PFSK-1 (cell line): ENCODE results near the gene QPRT.

ENCODE experiments used
- FOXP2 ChIP-seq: optimal IDR thresholded peaks from 2 replicates; pipeline ENCODE3; 2011; ENCODE audit warnings: borderline replicate concordance, control low read depth, inconsistent platforms; ENCODE audit not compliant: insufficient read depth; ENCODE audit errors: extremely low read length, extremely low read depth
- POLR2AphosphoS5 ChIP-seq: IDR thresholded peaks from 2 replicates; pipeline ENCODE4 v1.6.1; 2012; ENCODE audit warnings: low read depth, mild to moderate bottlenecking, control low read depth, low read length, moderate library complexity
- SIN3A ChIP-seq: IDR thresholded peaks from 2 replicates; pipeline ENCODE4 v1.6.1; 2012; ENCODE audit warnings: mild to moderate bottlenecking, low read length, moderate library complexity, borderline replicate concordance; ENCODE audit not compliant: insufficient read depth
- TAF1 ChIP-seq: IDR thresholded peaks from 2 replicates; pipeline ENCODE4 v1.6.1; 2012; ENCODE audit warnings: low read length, control low read depth, borderline replicate concordance; ENCODE audit not compliant: insufficient read depth
- TF ChIP-seq, protein P1 (sequence below), 2 experiments: IDR thresholded peaks; 2 replicates each; pipeline versions ENCODE4 v1.6.1 to v1.8.0; 2011 to 2012; ENCODE audit warnings: low read depth in 2 of 2, low read length in 2 of 2, control low read depth in 1 of 2, inconsistent platforms in 1 of 2, mild to moderate bottlenecking in 1 of 2, moderate library complexity in 1 of 2; ENCODE audit not compliant: insufficient read depth in 1 of 2

DNA sequence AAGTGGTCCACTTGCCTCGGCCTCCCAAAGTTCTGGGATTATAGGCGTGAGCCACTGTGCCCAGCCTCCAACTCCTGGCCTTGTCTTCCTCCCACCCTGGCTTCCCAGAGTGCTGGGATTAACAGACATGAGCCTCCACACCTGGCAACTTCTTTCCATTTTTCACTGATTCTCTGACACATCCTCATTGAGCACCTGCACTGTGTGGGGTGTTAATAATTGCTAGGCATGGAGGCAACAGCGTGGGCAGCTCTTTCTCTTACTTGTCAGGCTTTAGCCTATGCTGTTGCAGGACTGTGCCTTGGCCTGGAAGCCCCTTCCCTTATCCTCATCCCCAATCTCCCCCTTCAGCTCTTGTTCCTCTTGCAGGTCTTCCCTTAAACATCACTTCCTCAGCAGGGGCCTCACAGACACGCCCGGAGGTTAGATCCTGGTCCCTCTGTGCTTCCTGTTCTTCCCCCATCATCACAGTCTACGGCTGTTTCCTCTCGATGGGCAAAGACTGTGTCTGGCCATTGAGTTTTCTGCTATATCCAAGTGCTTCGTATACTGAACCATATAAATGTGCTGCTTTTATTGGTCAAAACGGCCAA, 7.9 kb downstream of the QPRT start:
- TF ChIP-seq POLR2AphosphoS5 (no peak), SIN3A (no peak), TAF1 (no peak), FOXP2 (no peak)
- TF ChIP-seq, protein P1, sequence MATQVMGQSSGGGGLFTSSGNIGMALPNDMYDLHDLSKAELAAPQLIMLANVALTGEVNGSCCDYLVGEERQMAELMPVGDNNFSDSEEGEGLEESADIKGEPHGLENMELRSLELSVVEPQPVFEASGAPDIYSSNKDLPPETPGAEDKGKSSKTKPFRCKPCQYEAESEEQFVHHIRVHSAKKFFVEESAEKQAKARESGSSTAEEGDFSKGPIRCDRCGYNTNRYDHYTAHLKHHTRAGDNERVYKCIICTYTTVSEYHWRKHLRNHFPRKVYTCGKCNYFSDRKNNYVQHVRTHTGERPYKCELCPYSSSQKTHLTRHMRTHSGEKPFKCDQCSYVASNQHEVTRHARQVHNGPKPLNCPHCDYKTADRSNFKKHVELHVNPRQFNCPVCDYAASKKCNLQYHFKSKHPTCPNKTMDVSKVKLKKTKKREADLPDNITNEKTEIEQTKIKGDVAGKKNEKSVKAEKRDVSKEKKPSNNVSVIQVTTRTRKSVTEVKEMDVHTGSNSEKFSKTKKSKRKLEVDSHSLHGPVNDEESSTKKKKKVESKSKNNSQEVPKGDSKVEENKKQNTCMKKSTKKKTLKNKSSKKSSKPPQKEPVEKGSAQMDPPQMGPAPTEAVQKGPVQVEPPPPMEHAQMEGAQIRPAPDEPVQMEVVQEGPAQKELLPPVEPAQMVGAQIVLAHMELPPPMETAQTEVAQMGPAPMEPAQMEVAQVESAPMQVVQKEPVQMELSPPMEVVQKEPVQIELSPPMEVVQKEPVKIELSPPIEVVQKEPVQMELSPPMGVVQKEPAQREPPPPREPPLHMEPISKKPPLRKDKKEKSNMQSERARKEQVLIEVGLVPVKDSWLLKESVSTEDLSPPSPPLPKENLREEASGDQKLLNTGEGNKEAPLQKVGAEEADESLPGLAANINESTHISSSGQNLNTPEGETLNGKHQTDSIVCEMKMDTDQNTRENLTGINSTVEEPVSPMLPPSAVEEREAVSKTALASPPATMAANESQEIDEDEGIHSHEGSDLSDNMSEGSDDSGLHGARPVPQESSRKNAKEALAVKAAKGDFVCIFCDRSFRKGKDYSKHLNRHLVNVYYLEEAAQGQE (IDR thresholded peaks at IDR 0.05; ENCODE audit: insufficient read depth in 1 of 2, low read depth in 2 of 2, low read length in 2 of 2), result no peak
